Small intestine (tissue), 16 donors: ENCODE data around the gene HUWE1. TPM values are rescaled to one million over a fixed set of nuclear protein-coding genes. Genes with fewer than 3 reads are reported as not detected.
"Not testable (repeated sequence)": the region's sequence is repeated elsewhere in the genome, so short reads cannot be mapped to it uniquely, and the experiment has no call there.

Source experiments
- DNase-seq, 2 donors: peaks; one replicate each; pipeline versions ENCODE4 v3.0.0 to v3.0.0-alpha.2; 2013
- FAIRE-seq: peaks from 2 replicates; lab custom pipeline; 2012; peaks lifted over from hg19 to GRCh38; lab: Jason Lieb, UNC
- H3K27ac ChIP-seq, 3 donors: one replicate each; pipeline ENCODE4 v1.5.1; 2013; ENCODE audit warnings: low read length in 2 of 3, mild to moderate bottlenecking in 2 of 3, control low read depth in 1 of 3, inconsistent platforms in 1 of 3, low read depth in 1 of 3, moderate library complexity in 1 of 3
- H3K27me3 ChIP-seq, 3 donors: one replicate each; pipeline ENCODE4 v1.6.1; 2013; ENCODE audit warnings: low read length in 3 of 3, inconsistent platforms in 1 of 3; ENCODE audit not compliant: control insufficient read depth in 3 of 3, insufficient read depth in 3 of 3
- H3K36me3 ChIP-seq, 3 donors: one replicate each; pipeline ENCODE4 v1.6.1; 2013; ENCODE audit warnings: low read length in 3 of 3, inconsistent platforms in 1 of 3, low read depth in 1 of 3, mild to moderate bottlenecking in 1 of 3, moderate library complexity in 1 of 3; ENCODE audit not compliant: control insufficient read depth in 3 of 3, insufficient read depth in 2 of 3
- H3K4me1 ChIP-seq, 3 donors: one replicate each; pipeline ENCODE4 v1.6.1; 2013; ENCODE audit warnings: low read length in 2 of 3, inconsistent platforms in 1 of 3, low read depth in 1 of 3, mild to moderate bottlenecking in 1 of 3, moderate library complexity in 1 of 3; ENCODE audit not compliant: control insufficient read depth in 3 of 3, insufficient read depth in 2 of 3
- H3K4me3 ChIP-seq, 3 donors: one replicate each; pipeline ENCODE4 v1.5.1; 2013; ENCODE audit warnings: low read length in 3 of 3, control low read depth in 1 of 3, inconsistent platforms in 1 of 3, low read depth in 1 of 3, mild to moderate bottlenecking in 1 of 3, moderate library complexity in 1 of 3
- H3K9me3 ChIP-seq, 2 donors: one replicate each; pipeline ENCODE4 v1.6.1; 2013; ENCODE audit warnings: low read depth in 1 of 2, low read length in 1 of 2; ENCODE audit not compliant: control insufficient read depth in 2 of 2, insufficient read depth in 1 of 2
- WGBS, 3 donors: extraction: QIAGEN DNeasy Blood & Tissue Kit; methylation state at CpG; one replicate each; pipeline ENCODE4 v1.1.7; 2013; 5-methylcytosine and 5-hydroxymethylcytosine counted together
- long read RNA-seq, 10 donors: transcript quantifications; one replicate each; lab custom pipeline, GENCODE V29; 2026
- polyA plus RNA-seq, 4 donors: library from polyadenylated mRNA; stranded (reverse) in 3 of 4; unstranded in 1 of 4; fragments of 200-250 nt in 3 of 4; fragments of 120-200 nt in 1 of 4; gene quantifications; one replicate each; pipeline versions ENCODE4 v1.2.1 to v1.2.3, GENCODE V29; 2013
- donor health status: healthy with polysubstance abuse.
- donor health status: control.
- donor health status: control.
- donor health status: Bipolar disorder and iron deficiency.
- donor health status: healthy.

HUWE1 gene
- polyA plus RNA-seq, result 100 to 1,000 TPM in 1 of 4 donors, 10 to 100 TPM in 3; 22.4 to 113 (median 33.0) TPM
- long read RNA-seq, donor 1, partial matches to known transcripts, result 31 of 31 reads
- long read RNA-seq, donor 1, other reads (novel, unspliced or antisense), result 0 of 31 reads
- long read RNA-seq, donor 2, partial matches to known transcripts, result 0 of 1 reads
- long read RNA-seq, donor 2, other reads (novel, unspliced or antisense), result 0 of 1 reads
- long read RNA-seq, donor 3, partial matches to known transcripts, result 23 of 24 reads
- long read RNA-seq, donor 3, other reads (novel, unspliced or antisense), result 0 of 24 reads
- long read RNA-seq, donor 4, full-length matches to known transcripts, result 1 of 1 reads
- long read RNA-seq, donor 4, partial matches to known transcripts, result 0 of 1 reads
- long read RNA-seq, donor 4, other reads (novel, unspliced or antisense), result 0 of 1 reads
- long read RNA-seq, donor 5, partial matches to known transcripts, result 6 of 6 reads
- long read RNA-seq, donor 5, other reads (novel, unspliced or antisense), result 0 of 6 reads
- long read RNA-seq, donor 6, partial matches to known transcripts, result 0 of 1 reads
- long read RNA-seq, donor 6, other reads (novel, unspliced or antisense), result 0 of 1 reads
- long read RNA-seq, donor 7, full-length matches to known transcripts, result 1 of 1 reads
- long read RNA-seq, donor 7, partial matches to known transcripts, result 0 of 1 reads
- long read RNA-seq, donor 7, other reads (novel, unspliced or antisense), result 0 of 1 reads
- long read RNA-seq, donor 8, result 0 reads
- long read RNA-seq, donor 9, partial matches to known transcripts, result 13 of 14 reads
- long read RNA-seq, donor 9, other reads (novel, unspliced or antisense), result 0 of 14 reads
- long read RNA-seq, donor 10, partial matches to known transcripts, result 0 of 6 reads
- long read RNA-seq, donor 10, other reads (novel, unspliced or antisense), result 0 of 6 reads

GRCh38 chrX:53686151-53686885 is at the start of gene HUWE1:
Gene HUWE1, minus strand, starts transcription at chrX:53686719. Its CDS starts 32,612 bp downstream, at chrX:53654107.
- Histone ChIP-seq H3K36me3 (no peaks in the 10 kb centered on the region), H3K4me1 (peaks cover 0 to 6% (median 0%) of the 10 kb centered on the region in 3 donors), H3K27me3 (no peaks in the 10 kb centered on the region), H3K9me3 (no peaks in the 10 kb centered on the region), H3K27ac (peak within 1 kb of the TSS; percentile 27 to 92 (median 81)), H3K4me3 (peak within 1 kb of the TSS; percentile 64 to 76 (median 66))
- no peak for FAIRE-seq
- DNase-seq, result peak; percentile 58 to 77
- 0 to 48% (median 0%) methylated on average over 22 to 50 of the region's 61 CpGs for WGBS, 3 donors

- DNase-seq (no peak), FAIRE-seq (no peak)
- H3K4me3 ChIP-seq, result no peak overlapping the region
- H3K9me3 ChIP-seq, result no peaks in the 10 kb centered on the region
- H3K4me1 ChIP-seq, result no peaks in the 10 kb centered on the region
- no peaks in the 10 kb centered on the region for H3K27me3 ChIP-seq
- H3K27ac ChIP-seq, result no peak overlapping the region
- H3K36me3 ChIP-seq, result no peaks in the 10 kb centered on the region
- WGBS, 3 donors, result 58 to 78% (median 68%) methylated on average over 2 of the region's 2 CpGs
Observed at GRCh38 chrX:53732797-53733196, 46.3 kb upstream of the HUWE1 start.

GRCh38 chrX:53729751-53730150 is 43.2 kb upstream of the HUWE1 start:
- Histone ChIP-seq H3K9me3 (no peaks in the 10 kb centered on the region), H3K4me3 (no peak overlapping the region), H3K27ac (no peak overlapping the region), H3K27me3 (no peaks in the 10 kb centered on the region), H3K4me1 (no peaks in the 10 kb centered on the region), H3K36me3 (no peaks in the 10 kb centered on the region)
- FAIRE-seq (no peak), DNase-seq (no peak)
- 0 to 4% (median 0%) methylated on average over 1 of the region's 1 CpG for WGBS, 3 donors

- no peak for FAIRE-seq
- WGBS, 3 donors, result 62 to 81% (median 71%) methylated on average over 2 of the region's 2 CpGs
Observed at GRCh38 chrX:53728506-53728905, 42.0 kb upstream of the HUWE1 start.

GRCh38 chrX:53724872-53725271 is 38.4 kb upstream of the HUWE1 start:
- no peak for FAIRE-seq
- Histone ChIP-seq H3K4me1 (no peaks in the 10 kb centered on the region), H3K27me3 (no peaks in the 10 kb centered on the region), H3K36me3 (no peaks in the 10 kb centered on the region), H3K4me3 (no peak overlapping the region), H3K27ac (no peak overlapping the region), H3K9me3 (no peaks in the 10 kb centered on the region)
- WGBS, 3 donors, result 74 to 91% (median 81%) methylated on average over 5 of the region's 5 CpGs
- no peak for DNase-seq

More at GRCh38 chrX:53728506-53728905, 42.0 kb upstream of the HUWE1 start:
- H3K27me3 ChIP-seq, result no peaks in the 10 kb centered on the region
- H3K9me3 ChIP-seq, result no peaks in the 10 kb centered on the region
- H3K36me3 ChIP-seq, result no peaks in the 10 kb centered on the region
- no peak overlapping the region for H3K27ac ChIP-seq
- H3K4me3 ChIP-seq, result no peak overlapping the region
- no peaks in the 10 kb centered on the region for H3K4me1 ChIP-seq
- DNase-seq, result no peak

- no peak for FAIRE-seq
- WGBS, 3 donors, result 80 to 92% (median 88%) methylated on average over 4 of the region's 4 CpGs
Observed at GRCh38 chrX:53723381-53723780, 36.9 kb upstream of the HUWE1 start.

GRCh38 chrX:53721610-53722009 is 35.1 kb upstream of the HUWE1 start:
- H3K4me1 ChIP-seq, FAIRE-seq, DNase-seq, H3K27ac ChIP-seq, H3K36me3 ChIP-seq, H3K27me3 ChIP-seq, H3K4me3 ChIP-seq, H3K9me3 ChIP-seq: not testable (repeated sequence)
- WGBS, 3 donors, result 79 to 92% (median 92%) methylated on average over 12 to 31 of the region's 32 CpGs

More at GRCh38 chrX:53723381-53723780, 36.9 kb upstream of the HUWE1 start:
- H3K9me3 ChIP-seq, result no peaks in the 10 kb centered on the region
- H3K27me3 ChIP-seq, result no peaks in the 10 kb centered on the region
- no peak overlapping the region for H3K27ac ChIP-seq
- DNase-seq, result no peak
- H3K4me3 ChIP-seq, result no peak overlapping the region
- H3K36me3 ChIP-seq, result no peaks in the 10 kb centered on the region
- H3K4me1 ChIP-seq, result no peaks in the 10 kb centered on the region

GRCh38 chrX:53719666-53720065 is 33.1 kb upstream of the HUWE1 start:
- DNase-seq, FAIRE-seq, H3K9me3 ChIP-seq, H3K4me1 ChIP-seq, H3K27me3 ChIP-seq, H3K4me3 ChIP-seq, H3K27ac ChIP-seq, H3K36me3 ChIP-seq: not testable (repeated sequence)
- 77 to 88% (median 86%) methylated on average over 7 of the region's 7 CpGs for whole genome bisulfite sequencing, 3 donors
